SK-N-MC (cell line): Measurements from ENCODE around the gene PRPF18.

Experiments used
- DNase-seq: peaks from one replicate; pipeline ENCODE4 v3.0.0-alpha.2; 2011; ENCODE audit warnings: low read depth, low spot score
- H3K27ac ChIP-seq: fragments of 200-600 bp; sonication (generic); 2 replicates; pipeline ENCODE4 v1.5.1; 2016; ENCODE audit warnings: mixed run types
- H3K36me3 ChIP-seq: fragments of 200-600 bp; sonication (generic); 2 replicates; pipeline ENCODE4 v1.6.1; 2017; ENCODE audit warnings: antibody characterized with exemption, low read length, mixed read lengths; ENCODE audit not compliant: insufficient read depth
- H3K4me3 ChIP-seq: fragments of 200-600 bp; sonication (generic); 2 replicates; pipeline ENCODE4 v1.5.1; 2016
- H3K9ac ChIP-seq: fragments of 200-600 bp; sonication (generic); 2 replicates; pipeline ENCODE4 v1.8.0; 2017; ENCODE audit warnings: mixed run types, mixed read lengths; ENCODE audit not compliant: insufficient read length
- H3K9me3 ChIP-seq: fragments of 200-600 bp; sonication (generic); 2 replicates; pipeline ENCODE4 v1.6.1; 2017; ENCODE audit warnings: low read depth, mild to moderate bottlenecking, antibody characterized with exemption, low read length, moderate library complexity, mixed read lengths
- EZH2 ChIP-seq: fragments of 200-600 bp; sonication (generic); IDR thresholded peaks from one replicate; pipeline ENCODE4 v1.6.1; 2017; ENCODE audit warnings: antibody characterized with exemption
- FOXP2 ChIP-seq: optimal IDR thresholded peaks from 2 replicates; pipeline ENCODE3; 2011; ENCODE audit warnings: mild to moderate bottlenecking, moderate library complexity; ENCODE audit not compliant: insufficient read depth; ENCODE audit errors: extremely low read length, control extremely low read depth
- POLR2AphosphoS5 ChIP-seq: IDR thresholded peaks from 2 replicates; pipeline ENCODE4 v1.6.1; 2012; ENCODE audit warnings: mild to moderate bottlenecking, low read depth, low read length, borderline replicate concordance

The PRPF18 gene

DNA sequence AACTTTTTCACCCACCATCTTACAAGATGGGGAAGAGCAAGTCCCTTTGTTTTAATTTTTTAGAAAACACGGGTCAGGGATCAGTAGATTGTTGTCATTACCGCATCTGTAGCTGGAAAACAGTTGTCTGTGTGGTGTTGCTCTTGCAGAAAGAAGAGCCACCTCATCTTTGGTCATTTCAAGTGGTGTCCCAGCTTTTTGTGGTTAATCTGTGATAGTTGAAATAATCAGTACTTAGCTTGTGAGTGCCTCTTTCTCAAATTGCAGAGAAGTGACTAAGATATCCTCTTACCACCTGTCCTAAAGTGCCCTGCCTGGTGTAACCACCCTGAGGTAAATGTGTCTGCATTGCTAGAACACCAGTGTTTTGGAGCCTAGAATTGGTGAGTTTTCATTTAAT lies 5.5 kb downstream of the PRPF18 start:
- Histone ChIP-seq H3K36me3 (no peaks in the 10 kb centered on the region), H3K4me3 (no peak overlapping the region), H3K27ac (no peak overlapping the region), H3K9ac (no peak overlapping the region), H3K9me3 (no peaks in the 10 kb centered on the region)
- DNase-seq, result no peak
- TF ChIP-seq FOXP2 (no peak), EZH2 (no peak), POLR2AphosphoS5 (no peak)

DNA sequence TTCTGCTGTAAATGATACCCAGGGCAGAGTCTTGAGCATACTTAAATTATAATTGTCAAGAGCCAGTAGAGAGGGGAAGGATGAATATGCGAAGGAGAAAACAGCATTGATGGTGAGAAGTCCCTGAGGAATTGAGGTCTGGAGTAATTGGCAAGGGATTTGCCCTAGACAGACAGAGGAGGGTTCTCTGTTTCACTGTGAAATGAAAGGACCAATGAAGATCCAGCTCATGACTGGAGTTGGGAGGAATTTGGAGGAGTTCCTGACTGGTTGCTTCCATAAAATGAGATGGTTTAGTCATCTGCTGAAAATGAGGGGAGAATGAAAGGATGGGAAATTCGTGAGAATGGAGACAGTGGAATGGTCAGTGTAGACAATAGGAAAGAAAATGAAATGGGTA lies 6.8 kb downstream of the PRPF18 start:
- no peak overlapping the region for H3K9ac ChIP-seq
- H3K4me3 ChIP-seq, result no peak overlapping the region
- no peak overlapping the region for H3K27ac ChIP-seq
- no peak for TF ChIP-seq EZH2
- no peak for TF ChIP-seq POLR2AphosphoS5
- no peak for TF ChIP-seq FOXP2
- no peak for DNase-seq
- H3K36me3 ChIP-seq, result no peaks in the 10 kb centered on the region
- no peaks in the 10 kb centered on the region for H3K9me3 ChIP-seq

DNA sequence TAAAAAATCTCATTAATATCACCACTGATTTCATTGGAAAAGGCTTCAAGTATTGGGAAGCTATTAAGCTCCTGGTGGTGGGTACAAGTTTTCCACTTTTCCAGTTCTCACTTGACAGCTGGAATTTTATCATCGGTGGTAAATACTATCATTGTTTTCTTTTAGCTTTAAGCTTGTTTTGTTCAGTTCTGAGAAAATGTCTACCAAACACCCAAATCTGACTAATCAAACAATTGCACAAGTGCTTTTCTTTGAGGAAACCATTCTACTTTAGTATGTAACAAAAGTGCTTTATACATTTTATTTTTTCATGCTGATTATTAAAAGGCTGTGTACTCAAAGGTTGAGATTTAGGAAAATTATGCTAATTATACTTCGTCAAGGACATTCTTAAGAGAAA lies 7.9 kb downstream of the PRPF18 start:
- Histone ChIP-seq H3K27ac (no peak overlapping the region), H3K36me3 (no peaks in the 10 kb centered on the region), H3K9me3 (no peaks in the 10 kb centered on the region), H3K4me3 (no peak overlapping the region), H3K9ac (no peak overlapping the region)
- no peak for DNase-seq
- TF ChIP-seq POLR2AphosphoS5 (no peak), FOXP2 (no peak), EZH2 (no peak)

DNA sequence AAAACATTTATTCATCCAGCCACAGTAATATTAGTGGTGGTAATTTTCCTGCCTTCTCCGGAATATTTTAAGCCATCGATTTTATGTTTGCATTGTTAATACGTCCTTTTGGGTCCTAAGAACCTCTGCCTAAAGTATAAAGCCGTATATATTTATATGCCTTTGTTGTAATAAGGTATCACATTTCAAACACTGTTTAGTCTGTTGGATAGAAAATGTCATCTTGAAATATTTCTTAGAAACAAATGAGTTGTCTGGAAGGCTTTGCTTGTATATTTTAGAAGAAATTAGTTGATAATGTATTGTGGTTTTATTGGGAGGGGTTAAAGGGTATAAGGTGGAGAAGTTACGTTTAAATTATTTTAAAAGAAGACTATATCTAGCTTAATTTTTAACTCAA lies 11.1 kb downstream of the PRPF18 start:
- H3K9me3 ChIP-seq, result no peaks in the 10 kb centered on the region
- H3K36me3 ChIP-seq, result no peaks in the 10 kb centered on the region
- no peak overlapping the region for H3K27ac ChIP-seq
- no peak overlapping the region for H3K9ac ChIP-seq
- no peak for TF ChIP-seq POLR2AphosphoS5
- no peak for TF ChIP-seq EZH2
- no peak for TF ChIP-seq FOXP2
- H3K4me3 ChIP-seq, result no peak overlapping the region
- no peak for DNase-seq

DNA sequence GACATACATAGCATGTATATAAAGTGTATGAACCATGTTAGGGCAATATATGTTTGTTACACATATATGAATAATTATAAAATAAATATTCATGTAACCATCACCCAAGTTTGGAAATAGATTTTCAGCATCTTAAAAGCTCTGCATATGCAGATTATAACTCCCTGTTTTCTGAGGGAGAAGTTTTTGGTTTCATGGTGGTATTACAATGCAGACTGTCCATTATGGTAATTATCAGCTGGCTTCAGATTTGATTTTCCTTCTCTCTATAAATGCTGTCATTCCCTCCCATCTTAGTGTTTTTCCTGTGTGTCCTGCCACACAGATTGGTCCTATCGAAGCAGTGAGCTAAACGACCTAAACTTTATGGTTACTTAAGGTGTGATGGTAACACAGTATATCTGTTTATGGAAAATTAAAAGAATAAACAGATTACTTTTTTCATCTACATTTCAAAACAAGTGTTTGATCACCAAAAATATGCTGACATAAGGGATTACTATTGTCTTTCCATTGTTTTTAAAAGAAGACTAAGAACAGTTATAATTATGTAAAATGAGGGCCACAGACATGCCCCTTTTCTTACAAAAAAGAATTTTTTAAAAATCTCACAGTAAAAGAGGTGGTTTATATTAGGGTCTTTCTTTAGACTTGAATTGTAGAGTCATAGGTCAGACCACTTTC lies 17.7 kb downstream of the PRPF18 start:
- no peaks in the 10 kb centered on the region for H3K36me3 ChIP-seq

GRCh38 chr10:13608246-13608853 lies 21.6 kb downstream of the PRPF18 start:
- Histone ChIP-seq H3K9me3 (no peaks in the 10 kb centered on the region), H3K4me3 (no peak overlapping the region), H3K36me3 (no peaks in the 10 kb centered on the region), H3K9ac (no peak overlapping the region), H3K27ac (no peak overlapping the region)
- TF ChIP-seq FOXP2 (no peak), POLR2AphosphoS5 (no peak), EZH2 (no peak)
- no peak for DNase-seq

More for the DNA sequence above, 17.7 kb downstream of the PRPF18 start:
- TF ChIP-seq POLR2AphosphoS5 (no peak), EZH2 (no peak), FOXP2 (no peak)
- Histone ChIP-seq H3K9ac (no peak overlapping the region), H3K27ac (no peak overlapping the region), H3K4me3 (no peak overlapping the region), H3K9me3 (no peaks in the 10 kb centered on the region)
- no peak for DNase-seq

- H3K9me3 ChIP-seq, result no peaks in the 10 kb centered on the region
- H3K4me3 ChIP-seq, result no peak overlapping the region
- no peak for DNase-seq
- TF ChIP-seq EZH2, result no peak
- no peak for TF ChIP-seq POLR2AphosphoS5
- TF ChIP-seq FOXP2, result no peak
- H3K9ac ChIP-seq, result no peak overlapping the region
- H3K27ac ChIP-seq, result no peak overlapping the region
- peaks cover 5% of the 10 kb centered on the region for H3K36me3 ChIP-seq
Measured at GRCh38 chr10:13612654-13613373, 26.0 kb downstream of the PRPF18 start.

GRCh38 chr10:13613519-13613918 lies 26.8 kb downstream of the PRPF18 start:
- DNase-seq, result no peak
- TF ChIP-seq FOXP2 (no peak), POLR2AphosphoS5 (no peak), EZH2 (no peak)
- Histone ChIP-seq H3K27ac (no peak overlapping the region), H3K36me3 (peaks cover 5% of the 10 kb centered on the region), H3K4me3 (no peak overlapping the region), H3K9ac (no peak overlapping the region), H3K9me3 (no peaks in the 10 kb centered on the region)
